DND-41 (cell line): ENCODE data around the gene TP53I13.

Experiments
- EZH2 ChIP-seq: IDR thresholded peaks from 3 replicates; pipeline ENCODE4 v1.6.1; 2012; ENCODE audit warnings: borderline replicate concordance, low read depth, mild to moderate bottlenecking, moderate library complexity, low read length, inconsistent platforms; ENCODE audit not compliant: severe bottlenecking
- TF ChIP-seq, protein P1 (sequence below): IDR thresholded peaks from 2 replicates; pipeline ENCODE4 v1.5.1; 2012; ENCODE audit warnings: borderline replicate concordance, low read length, moderate library complexity, mild to moderate bottlenecking; ENCODE audit not compliant: poor library complexity, severe bottlenecking; ENCODE audit errors: extremely low read depth

DNA sequence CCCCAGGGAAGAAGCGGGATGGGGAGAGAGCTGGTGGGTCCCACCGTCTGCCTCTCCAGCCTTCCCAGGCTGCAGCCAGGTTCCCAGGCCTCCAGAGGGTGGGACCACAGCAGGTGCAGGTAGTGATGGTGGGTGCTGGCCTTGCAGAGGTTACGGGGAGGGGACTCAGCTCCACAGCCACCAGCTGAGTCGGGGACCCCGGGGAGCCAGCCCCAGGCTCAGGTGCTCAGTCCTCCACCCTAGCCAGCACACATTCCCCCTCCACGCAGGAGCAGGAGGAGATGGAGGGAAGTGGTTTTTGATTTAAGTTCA is 5.0 kb downstream of the TP53I13 start:
- TF ChIP-seq, protein P1, sequence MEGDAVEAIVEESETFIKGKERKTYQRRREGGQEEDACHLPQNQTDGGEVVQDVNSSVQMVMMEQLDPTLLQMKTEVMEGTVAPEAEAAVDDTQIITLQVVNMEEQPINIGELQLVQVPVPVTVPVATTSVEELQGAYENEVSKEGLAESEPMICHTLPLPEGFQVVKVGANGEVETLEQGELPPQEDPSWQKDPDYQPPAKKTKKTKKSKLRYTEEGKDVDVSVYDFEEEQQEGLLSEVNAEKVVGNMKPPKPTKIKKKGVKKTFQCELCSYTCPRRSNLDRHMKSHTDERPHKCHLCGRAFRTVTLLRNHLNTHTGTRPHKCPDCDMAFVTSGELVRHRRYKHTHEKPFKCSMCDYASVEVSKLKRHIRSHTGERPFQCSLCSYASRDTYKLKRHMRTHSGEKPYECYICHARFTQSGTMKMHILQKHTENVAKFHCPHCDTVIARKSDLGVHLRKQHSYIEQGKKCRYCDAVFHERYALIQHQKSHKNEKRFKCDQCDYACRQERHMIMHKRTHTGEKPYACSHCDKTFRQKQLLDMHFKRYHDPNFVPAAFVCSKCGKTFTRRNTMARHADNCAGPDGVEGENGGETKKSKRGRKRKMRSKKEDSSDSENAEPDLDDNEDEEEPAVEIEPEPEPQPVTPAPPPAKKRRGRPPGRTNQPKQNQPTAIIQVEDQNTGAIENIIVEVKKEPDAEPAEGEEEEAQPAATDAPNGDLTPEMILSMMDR = no peak
- TF ChIP-seq EZH2 = no peak
